Hepatocyte (in vitro differentiated cells): ENCODE data around the gene CCDC69.

Experiments
- EZH2 ChIP-seq: fragments of 200-600 bp; sonication (generic); IDR thresholded peaks from 2 replicates; pipeline ENCODE4 v1.6.1; 2016; ENCODE audit warnings: antibody characterized with exemption, mild to moderate bottlenecking, borderline replicate concordance
- TF ChIP-seq, protein P1 (sequence below): fragments of 200-600 bp; sonication (generic); IDR thresholded peaks from 2 replicates; pipeline ENCODE4 v1.5.1; 2016; ENCODE audit warnings: antibody characterized with exemption, mild to moderate bottlenecking; ENCODE audit not compliant: poor library complexity

DNA sequence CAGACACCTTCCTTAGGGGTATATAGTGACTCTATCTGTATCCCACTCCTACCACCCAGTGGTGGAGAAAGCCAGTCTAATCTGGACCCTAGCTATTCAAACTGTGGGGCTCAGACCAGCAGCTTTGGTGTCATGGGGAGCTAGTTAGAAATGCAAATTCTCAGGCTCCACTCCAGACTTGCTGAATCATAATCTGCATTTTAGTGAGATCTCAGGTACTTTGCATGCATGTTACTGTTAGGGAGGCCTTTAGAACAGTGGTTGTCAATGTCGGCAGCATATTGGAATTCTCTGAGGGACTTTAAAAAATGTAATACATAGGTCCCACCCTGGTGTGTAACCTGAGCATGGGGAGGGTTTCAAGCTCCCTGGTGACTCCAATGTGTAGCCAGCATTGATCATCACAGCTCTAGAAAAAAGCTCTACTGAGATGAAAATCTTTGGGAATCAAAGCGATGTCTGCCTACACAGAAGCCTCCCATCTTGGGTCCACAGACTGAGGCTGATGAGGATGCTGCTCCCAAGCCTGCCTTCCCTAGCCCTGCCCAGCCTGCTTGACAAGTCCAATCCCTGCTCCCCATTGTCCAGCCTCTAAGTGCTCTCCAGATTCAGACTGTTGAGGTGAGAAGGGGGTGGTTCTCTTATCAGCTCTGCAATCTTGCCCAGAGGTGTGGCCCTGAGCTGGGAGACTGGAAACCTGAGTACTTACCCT is 17.2 kb upstream of the CCDC69 start:
- TF ChIP-seq, protein P1, sequence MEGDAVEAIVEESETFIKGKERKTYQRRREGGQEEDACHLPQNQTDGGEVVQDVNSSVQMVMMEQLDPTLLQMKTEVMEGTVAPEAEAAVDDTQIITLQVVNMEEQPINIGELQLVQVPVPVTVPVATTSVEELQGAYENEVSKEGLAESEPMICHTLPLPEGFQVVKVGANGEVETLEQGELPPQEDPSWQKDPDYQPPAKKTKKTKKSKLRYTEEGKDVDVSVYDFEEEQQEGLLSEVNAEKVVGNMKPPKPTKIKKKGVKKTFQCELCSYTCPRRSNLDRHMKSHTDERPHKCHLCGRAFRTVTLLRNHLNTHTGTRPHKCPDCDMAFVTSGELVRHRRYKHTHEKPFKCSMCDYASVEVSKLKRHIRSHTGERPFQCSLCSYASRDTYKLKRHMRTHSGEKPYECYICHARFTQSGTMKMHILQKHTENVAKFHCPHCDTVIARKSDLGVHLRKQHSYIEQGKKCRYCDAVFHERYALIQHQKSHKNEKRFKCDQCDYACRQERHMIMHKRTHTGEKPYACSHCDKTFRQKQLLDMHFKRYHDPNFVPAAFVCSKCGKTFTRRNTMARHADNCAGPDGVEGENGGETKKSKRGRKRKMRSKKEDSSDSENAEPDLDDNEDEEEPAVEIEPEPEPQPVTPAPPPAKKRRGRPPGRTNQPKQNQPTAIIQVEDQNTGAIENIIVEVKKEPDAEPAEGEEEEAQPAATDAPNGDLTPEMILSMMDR: no peak
- TF ChIP-seq EZH2: no peak
